BJ (cell line): ENCODE measurements around the gene TRIM71. TPM values are rescaled to one million over a fixed set of nuclear protein-coding genes. Genes with fewer than 3 reads are reported as not detected.

Experiments
- CTCF ChIA-PET: fragments of 350-600 bp; formaldehyde crosslinking; extraction: SDS; loops from one replicate; lab custom pipeline; 2021; ENCODE audit warnings: antibody characterized with exemption, inconsistent platforms; lab: Yijun Ruan, JAX
- POLR2A ChIA-PET: fragments of 300-600 bp; sonication (Branson Sonifier 250); formaldehyde crosslinking; extraction: SDS; loops from one replicate; lab custom pipeline; 2021; ENCODE audit warnings: antibody characterized with exemption; lab: Charles Lee
- DNase-seq: peaks from one replicate; pipeline ENCODE4 v3.0.0-alpha.2; 2011; ENCODE audit warnings: low read depth
- H3K27me3 ChIP-seq: 2 replicates; pipeline ENCODE4 v1.6.0; 2011; ENCODE audit warnings: low read length; ENCODE audit not compliant: control insufficient read depth, insufficient read depth
- H3K36me3 ChIP-seq: 2 replicates; pipeline ENCODE4 v1.5.1; 2011; ENCODE audit warnings: low read length; ENCODE audit not compliant: control insufficient read depth, insufficient read depth
- H3K4me3 ChIP-seq: 2 replicates; pipeline ENCODE4 v1.5.1; 2011; ENCODE audit warnings: low read depth, mild to moderate bottlenecking, control low read depth, low read length
- polyA plus RNA-seq: library from polyadenylated mRNA; depleted of rRNA; stranded (reverse); fragments of >200 nt; gene quantifications from 2 replicates; pipeline ENCODE4 v1.2.3, GENCODE V29; 2011
- TF ChIP-seq, protein P1 (sequence below): IDR thresholded peaks from 2 replicates; pipeline ENCODE4 v1.5.1; 2011; ENCODE audit warnings: low read depth, mild to moderate bottlenecking, control low read depth, inconsistent platforms, low read length, moderate library complexity; ENCODE audit not compliant: insufficient read depth

Gene TRIM71
- polyA plus RNA-seq, 1 experiment: not detected

DNA sequence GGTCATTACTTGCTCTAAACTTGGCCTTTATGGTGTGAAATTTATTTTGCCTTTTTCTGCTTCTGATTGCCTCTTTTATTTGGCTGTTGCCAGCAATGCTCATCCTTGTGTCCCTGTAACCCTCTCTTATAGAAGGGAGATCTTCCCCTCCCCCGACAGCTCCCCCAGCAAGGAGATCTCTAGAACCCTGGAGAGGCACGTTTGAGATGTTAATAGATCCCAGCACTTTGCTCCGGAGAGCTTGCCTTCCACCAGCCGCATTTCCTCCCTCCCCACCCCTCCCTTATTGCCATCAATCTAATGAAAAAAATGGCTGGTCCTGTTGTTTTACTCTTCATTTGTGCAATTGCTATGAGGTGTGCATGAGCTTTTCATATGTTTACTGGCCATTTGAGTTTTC is 18.2 kb downstream of the TRIM71 start:
- peaks cover 12% of the 10 kb centered on the region for H3K27me3 ChIP-seq
- H3K36me3 ChIP-seq: no peaks in the 10 kb centered on the region
- DNase-seq: no peak
- H3K4me3 ChIP-seq: no peak overlapping the region
- ChIA-PET POLR2A (no interaction called here), CTCF (interaction anchor here (0.6 to 1.6 kb wide), 3 partner anchors 15 to 373 kb away, joined by 3 read pairs; no protein-coding TSS in a partner anchor)
- TF ChIP-seq, protein P1, sequence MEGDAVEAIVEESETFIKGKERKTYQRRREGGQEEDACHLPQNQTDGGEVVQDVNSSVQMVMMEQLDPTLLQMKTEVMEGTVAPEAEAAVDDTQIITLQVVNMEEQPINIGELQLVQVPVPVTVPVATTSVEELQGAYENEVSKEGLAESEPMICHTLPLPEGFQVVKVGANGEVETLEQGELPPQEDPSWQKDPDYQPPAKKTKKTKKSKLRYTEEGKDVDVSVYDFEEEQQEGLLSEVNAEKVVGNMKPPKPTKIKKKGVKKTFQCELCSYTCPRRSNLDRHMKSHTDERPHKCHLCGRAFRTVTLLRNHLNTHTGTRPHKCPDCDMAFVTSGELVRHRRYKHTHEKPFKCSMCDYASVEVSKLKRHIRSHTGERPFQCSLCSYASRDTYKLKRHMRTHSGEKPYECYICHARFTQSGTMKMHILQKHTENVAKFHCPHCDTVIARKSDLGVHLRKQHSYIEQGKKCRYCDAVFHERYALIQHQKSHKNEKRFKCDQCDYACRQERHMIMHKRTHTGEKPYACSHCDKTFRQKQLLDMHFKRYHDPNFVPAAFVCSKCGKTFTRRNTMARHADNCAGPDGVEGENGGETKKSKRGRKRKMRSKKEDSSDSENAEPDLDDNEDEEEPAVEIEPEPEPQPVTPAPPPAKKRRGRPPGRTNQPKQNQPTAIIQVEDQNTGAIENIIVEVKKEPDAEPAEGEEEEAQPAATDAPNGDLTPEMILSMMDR: no peak

DNA sequence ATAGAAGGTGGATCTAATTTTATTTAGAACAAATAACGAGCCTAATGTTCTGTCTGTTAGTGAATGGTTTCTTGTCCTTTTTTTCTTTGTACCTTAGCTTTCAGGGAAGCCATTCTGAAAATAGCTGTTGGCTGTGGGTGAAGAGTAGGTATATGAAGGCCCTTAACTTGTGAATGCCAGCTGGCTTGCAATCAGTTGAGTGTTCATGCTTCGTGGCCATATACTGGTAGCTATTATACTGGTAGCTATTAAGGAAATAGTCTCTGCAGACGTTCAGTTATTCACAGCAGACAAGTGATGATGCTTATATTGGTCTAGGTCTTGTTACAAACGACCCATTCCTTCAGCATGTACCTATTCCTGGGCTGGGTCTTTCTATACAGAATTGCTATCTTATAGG is 18.8 kb downstream of the TRIM71 start:
- no peak overlapping the region for H3K4me3 ChIP-seq
- TF ChIP-seq, protein P1: no peak
- H3K27me3 ChIP-seq: peaks cover 12% of the 10 kb centered on the region
- ChIA-PET CTCF (interaction anchor here (1.2 to 1.6 kb wide), 2 partner anchors 15 to 101 kb away, joined by 3 read pairs; no protein-coding TSS in a partner anchor), POLR2A (no interaction called here)
- DNase-seq: no peak
- H3K36me3 ChIP-seq: no peaks in the 10 kb centered on the region

DNA sequence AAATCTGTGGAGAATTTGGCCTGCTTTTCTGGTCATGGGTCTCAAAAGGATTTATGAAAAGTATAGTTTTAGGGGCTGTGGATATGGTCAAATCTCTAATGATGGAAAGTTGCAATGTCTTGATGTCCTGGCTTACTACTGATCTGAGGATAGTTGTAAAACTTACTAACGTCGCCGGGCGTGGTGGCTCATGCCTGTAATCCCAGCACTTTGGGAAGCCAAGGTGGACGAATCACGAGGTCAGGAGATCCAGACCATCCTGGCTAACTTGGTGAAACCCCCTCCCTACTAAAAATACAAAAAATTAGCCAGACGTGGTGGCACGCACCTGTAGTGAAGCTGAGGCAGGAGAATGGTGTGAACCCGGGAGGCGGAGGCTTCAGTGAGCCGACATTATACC is 19.6 kb downstream of the TRIM71 start:
- ChIA-PET CTCF (no interaction called here), POLR2A (no interaction called here)
- Histone ChIP-seq H3K4me3 (no peak overlapping the region), H3K36me3 (no peaks in the 10 kb centered on the region), H3K27me3 (peaks cover 12% of the 10 kb centered on the region)
- TF ChIP-seq, protein P1: no peak
- DNase-seq: no peak

DNA sequence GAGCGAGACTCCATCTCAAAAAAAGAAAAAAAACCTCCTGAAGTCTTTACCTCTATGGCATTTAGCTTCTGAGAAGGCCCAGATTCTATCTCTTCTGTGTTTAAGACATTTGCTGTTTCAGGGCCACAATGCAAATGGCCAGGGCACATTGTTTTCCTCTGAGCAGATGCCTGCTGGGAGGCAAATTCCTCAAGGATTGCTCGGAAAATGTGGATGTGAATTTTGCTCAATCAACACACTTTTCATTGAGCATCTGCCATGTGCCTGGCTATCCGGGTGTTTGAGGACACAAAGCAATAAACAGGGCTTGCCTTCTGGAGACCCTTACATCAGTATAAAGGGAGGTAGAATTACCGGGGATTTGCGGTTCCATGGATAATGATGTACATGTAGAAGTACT is 20.0 kb downstream of the TRIM71 start:
- Histone ChIP-seq H3K4me3 (no peak overlapping the region), H3K27me3 (peaks cover 12% of the 10 kb centered on the region), H3K36me3 (no peaks in the 10 kb centered on the region)
- TF ChIP-seq, protein P1: no peak
- CTCF ChIA-PET: no interaction called here
- no peak for DNase-seq
- POLR2A ChIA-PET: no interaction called here

DNA sequence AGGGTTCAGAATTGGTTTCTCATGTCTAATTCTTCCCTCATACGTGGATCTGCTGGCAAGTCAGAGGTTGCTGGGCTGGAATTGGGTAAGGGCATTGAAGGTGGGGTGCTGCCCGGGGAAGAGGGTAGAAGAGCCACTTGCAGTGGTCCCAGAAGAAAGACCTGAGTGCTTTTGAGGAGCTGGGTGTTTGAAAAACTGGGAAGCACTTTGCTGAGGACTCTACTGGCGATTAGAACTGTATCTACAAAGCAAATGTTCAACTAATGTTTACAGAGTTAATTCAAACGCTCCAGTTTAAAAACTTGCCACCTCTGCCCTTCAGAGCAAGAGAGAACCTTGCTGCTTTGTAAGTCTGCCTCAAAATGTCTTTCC is 21.9 kb downstream of the TRIM71 start:
- ChIA-PET POLR2A (no interaction called here), CTCF (no interaction called here)
- DNase-seq: no peak
- Histone ChIP-seq H3K36me3 (no peaks in the 10 kb centered on the region), H3K4me3 (no peak overlapping the region), H3K27me3 (peaks cover 12% of the 10 kb centered on the region)
- TF ChIP-seq, protein P1: no peak
